NOMO-1 (cell line): ENCODE results near the gene TNIK.
"Not testable (repeated sequence)": the region's sequence is repeated elsewhere in the genome, so short reads cannot be mapped to it uniquely, and the experiment has no call there.

Experiments
- DNase-seq, 2 experiments: peaks; one replicate each; lab custom pipeline; 2025; ENCODE audit not compliant: unreplicated experiment in 2 of 2; lab: John Stamatoyannopoulos, UW

TNIK gene

GRCh38 chr3:171290680-171291079 is 169.5 kb downstream of the TNIK start:
- no peak for DNase-seq

DNA sequence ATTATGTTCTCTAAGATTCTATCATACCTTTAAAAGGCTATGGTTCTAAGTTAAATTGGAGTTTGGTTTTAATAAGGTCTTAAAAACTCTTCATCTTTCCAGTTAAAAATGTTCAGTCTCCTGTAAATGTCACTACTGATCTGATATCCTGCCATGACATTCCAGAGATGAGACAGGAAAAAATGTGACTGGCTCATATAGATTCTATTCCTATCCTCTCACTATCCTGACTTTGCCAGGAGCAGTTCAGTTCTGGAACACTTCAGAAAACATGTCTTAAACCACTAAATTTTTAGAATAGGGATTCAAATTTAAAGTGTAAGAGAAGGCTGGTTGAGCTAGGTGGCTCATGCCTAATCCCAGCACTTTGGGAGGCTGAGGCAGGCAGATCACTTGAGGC is 170.9 kb downstream of the TNIK start:
- no peak for DNase-seq

DNA sequence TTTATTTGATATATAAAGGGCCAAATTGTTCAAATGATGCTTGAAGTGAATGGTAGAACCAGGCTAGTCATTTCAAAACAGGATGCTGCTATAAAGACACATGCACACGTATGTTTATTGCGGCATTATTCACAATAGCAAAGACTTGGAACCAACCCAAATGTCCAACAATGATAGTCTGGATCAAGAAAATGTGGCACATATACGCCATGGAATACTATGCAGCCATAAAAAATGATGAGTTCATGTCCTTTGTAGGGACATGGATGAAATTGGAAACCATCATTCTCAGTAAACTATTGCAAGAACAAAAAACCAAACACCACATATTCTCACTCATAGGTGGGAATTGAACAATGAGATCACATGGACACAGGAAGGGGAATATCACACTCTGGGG is 172.4 kb downstream of the TNIK start:
- not testable (repeated sequence) for DNase-seq

DNA sequence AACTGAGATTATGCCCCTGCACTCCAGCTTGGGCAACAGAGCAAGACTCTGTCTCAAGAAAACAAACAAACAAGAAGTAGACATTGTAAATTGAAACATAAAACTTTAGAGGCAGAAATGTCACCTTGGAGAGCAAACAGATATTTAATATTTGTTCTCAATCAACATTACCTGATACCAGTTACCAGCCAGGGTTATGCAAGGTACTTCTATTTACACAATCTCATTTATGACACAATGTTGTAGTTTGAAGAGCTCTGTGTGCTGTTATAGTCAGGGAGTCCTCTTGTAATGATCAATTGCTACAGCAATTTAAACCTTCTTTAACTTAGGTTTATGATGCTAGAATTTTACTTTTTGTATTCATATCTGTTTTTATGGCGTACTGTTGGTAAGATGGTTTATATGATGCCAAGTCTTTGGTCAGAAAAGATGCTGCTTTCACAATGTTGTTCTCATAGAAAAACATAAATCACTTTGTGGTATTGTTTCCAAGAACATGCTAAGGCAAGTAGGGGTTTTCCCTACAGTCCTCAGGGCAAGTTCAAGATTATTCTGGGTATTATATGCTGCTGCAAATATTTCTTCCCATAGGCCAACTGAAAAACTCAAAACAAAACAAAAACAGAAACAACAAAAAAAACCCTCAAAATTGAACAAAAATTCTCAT is 173.5 kb downstream of the TNIK start:
- DNase-seq: no peak

DNA sequence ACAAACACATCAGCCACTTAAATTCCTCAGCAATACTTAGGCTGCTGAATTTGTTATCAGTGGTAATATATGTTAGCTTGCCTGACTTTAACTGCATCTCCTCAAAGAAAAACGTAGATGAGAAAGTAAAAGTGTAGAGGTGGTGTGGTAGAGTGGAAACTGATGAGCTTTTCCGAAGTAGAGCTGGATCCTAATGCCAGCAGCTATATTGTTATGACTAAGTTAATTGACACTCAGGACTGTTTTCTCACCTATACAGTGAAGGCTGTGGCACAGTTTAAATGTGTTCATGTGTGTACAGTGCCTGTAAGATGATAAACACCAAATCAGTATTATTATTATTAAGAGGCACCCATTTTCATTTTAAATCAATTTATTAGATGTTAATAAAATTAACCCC is 174.9 kb downstream of the TNIK start:
- no peak for DNase-seq

GRCh38 chr3:171284308-171285075 is 175.7 kb downstream of the TNIK start:
- no peak for DNase-seq

GRCh38 chr3:171283848-171284222 is 176.4 kb downstream of the TNIK start:
- DNase-seq: no peak

DNA sequence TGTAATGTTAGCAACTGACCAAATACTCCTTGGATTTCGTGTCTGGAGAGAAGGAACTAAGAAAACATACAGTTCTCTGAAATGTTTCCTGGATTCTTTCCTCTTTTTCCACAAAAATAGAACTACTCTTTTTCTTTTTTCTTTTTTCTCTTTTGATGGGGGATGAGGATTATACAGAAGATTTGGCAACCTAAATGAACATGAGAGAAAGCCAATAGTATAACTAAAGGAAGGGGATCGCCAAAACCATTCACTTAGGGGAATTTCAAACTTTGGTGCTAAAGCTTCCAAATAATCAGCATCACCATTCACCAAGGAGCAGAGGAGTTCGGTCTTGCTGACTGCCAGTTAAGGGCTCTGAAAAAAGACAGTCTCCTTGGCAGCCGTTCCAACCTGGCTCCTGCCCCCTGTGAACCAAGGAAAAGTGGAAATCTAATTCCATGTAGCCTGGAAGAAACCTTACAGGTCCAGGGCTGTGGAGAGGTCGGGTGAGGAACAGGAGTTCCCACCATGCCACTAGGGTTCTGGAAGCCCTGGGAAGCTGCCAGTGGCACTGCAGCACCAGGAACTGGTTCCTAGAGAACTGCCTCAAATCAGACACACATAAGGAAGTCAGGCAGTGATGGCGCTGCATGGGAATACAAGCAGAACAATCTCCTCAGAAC is 176.9 kb downstream of the TNIK start:
- no peak for DNase-seq

GRCh38 chr3:171282041-171282440 is 178.2 kb downstream of the TNIK start:
- no peak for DNase-seq

DNA sequence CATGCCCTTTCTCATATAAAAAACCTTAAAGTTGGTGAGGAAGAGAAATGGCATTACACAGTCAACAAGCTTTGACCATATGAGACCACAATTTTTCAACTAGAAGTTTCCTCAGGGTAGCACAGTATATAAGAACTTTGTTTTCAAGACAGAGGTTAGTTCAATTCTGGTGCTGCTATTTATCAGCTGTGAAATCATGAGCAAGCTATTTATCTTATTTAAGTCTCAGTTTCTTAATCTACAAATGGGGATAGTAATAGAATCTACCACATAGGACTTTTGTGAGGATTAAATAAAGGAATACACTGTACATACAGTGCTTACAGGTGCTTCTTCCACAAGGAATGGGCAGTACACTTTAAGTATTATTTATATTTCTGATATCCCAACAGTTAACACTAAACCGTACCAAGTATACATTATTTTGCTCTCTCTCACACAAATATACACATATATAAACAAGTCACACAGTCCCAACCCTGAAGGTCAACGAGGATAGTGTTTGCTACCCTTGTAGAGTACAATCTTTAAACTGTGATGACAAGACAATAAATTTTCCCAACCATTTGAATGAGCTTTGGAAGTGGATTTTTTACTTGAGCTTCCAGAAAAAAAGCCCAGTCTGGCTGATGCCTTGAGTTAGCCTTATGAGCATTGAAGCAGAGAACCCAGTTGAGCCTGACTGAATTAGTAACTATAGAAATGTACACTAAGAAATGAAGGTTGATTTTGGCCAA is 178.8 kb downstream of the TNIK start:
- no peak for DNase-seq

GRCh38 chr3:171279972-171280371 is 180.2 kb downstream of the TNIK start:
- no peak for DNase-seq

DNA sequence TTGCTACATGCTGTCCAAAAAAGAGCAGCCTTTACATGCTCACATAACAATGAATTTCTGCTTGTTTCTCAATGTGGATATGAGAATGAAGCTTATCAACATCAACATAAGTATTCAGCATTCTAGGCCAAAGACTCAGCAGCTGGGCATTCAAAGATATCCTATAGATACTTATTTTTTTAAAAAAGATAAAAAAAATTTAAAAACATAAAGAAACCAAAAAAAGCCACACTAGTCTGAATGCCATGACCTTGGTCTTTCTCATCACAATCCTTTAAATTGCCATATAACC is 182.0 kb downstream of the TNIK start:
- DNase-seq: no peak

DNA sequence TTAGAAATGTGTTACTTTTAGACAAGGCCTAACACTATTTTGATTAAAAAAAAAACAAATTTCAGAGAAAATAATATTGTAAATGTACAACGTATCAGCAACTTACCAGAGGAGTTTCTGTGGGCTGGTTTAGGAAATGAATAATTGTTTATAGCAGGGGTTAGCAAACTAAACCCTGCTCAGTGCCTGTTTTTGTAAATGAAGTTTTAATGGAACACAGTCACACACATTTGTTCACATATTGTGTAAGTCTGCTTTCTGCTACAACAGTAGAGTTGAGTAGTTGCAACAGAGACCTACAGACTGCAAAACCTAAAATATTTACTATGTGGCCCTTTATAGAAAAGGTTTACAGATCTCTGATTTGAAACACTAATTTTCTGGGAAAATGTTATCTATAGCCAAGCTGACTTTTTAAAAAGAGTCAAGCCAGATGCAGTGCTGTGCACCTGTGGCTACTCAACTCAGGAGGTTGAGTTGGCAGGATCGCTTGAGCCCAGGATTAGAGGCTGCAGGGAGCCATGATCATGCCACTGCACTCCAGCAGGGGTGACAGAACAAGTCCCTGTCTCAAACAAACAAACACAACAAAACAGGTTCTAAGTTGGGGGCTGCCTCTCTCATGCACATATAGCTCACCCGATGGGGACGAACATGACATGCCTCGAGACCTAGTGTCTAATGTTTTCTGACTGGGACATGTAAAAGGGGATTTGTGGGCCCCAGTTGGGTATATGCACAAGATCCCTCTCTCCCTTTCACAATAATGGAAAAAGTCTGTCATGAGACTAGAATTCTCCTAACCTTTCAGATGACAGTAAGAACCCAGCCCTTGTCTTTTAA is 182.5 kb downstream of the TNIK start:
- DNase-seq: no peak

GRCh38 chr3:171276923-171277322 is 183.3 kb downstream of the TNIK start:
- no peak for DNase-seq

DNA sequence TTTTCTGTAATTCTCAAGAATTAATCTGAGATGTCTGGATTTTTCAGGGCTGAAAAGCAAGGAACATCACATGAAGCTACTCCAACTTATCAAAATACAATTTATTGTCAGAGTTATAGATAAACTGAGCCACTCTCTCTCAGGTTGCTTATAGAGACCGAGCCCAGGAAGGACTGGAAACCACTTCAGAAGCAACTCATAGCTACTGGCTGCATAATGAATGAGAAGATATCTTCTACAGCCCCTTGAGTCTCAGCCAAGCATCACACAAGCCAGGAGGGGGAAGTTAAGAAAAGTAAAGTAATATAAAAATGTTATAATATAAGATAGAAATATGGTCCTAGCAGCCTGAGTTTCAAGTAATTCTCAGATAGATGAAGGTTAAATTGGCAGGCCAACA is 186.0 kb downstream of the TNIK start:
- no peak for DNase-seq

- no peak for DNase-seq
Measured at GRCh38 chr3:171270541-171270940, 189.7 kb downstream of the TNIK start.

GRCh38 chr3:171269542-171269941 is 190.7 kb downstream of the TNIK start:
- DNase-seq: no peak

GRCh38 chr3:171268677-171269076 is 191.5 kb downstream of the TNIK start:
- DNase-seq: no peak

DNA sequence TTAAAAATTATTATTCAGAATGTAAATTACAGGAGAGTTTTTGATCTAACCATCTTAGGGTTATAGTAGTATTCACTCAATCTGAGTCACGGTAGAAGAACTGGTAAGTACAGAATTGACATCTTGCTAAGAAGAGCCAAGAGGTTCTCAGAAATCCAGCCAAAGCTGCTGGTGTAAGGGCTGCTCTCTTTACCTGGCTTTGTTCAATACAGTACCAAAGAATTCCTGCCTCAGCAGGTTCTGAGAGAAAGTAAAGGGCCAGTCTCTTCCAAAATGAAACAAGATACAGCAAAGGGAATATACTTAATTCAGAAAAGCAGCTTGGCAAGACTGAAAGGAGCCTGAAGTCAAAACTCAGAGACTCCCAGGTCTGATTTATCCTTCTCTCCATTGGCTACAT is 193.1 kb downstream of the TNIK start:
- no peak for DNase-seq

DNA sequence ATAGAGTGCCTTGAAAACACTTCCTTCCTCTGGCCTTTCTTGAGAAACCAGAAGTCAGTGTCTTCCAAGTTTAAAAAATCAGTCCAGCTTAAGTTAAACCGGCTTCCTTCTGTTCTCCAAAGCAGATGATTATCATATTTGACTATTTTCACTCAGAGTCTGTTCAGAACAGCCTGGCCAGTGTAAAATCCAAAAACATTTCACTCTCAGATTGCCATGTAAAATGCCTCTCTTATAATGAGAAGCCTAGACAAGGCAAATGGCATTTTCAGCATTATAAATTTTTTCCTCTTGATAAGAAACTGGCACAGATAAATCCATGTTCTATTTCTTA is 193.5 kb downstream of the TNIK start:
- DNase-seq: no peak
